NCI-H774 (cell line): ENCODE measurements around the gene TCEAL8.
A peak's percentile ranks its signal among the peaks of the same experiment; 100 is the strongest.
"Not testable (repeated sequence)": the region's sequence is repeated elsewhere in the genome, so short reads cannot be mapped to it uniquely, and the experiment has no call there.

ENCODE experiments used
- DNase-seq: peaks from one replicate; lab custom pipeline; 2025; lab: John Stamatoyannopoulos, UW

Gene TCEAL8

GRCh38 chrX:103254921-103255493, at the start of gene TCEAL8:
TSS of gene TCEAL8 (minus strand) at chrX:103255155. CDS start at chrX:103253979, 1,176 bp downstream.
- DNase-seq: peak; percentile 51

DNA sequence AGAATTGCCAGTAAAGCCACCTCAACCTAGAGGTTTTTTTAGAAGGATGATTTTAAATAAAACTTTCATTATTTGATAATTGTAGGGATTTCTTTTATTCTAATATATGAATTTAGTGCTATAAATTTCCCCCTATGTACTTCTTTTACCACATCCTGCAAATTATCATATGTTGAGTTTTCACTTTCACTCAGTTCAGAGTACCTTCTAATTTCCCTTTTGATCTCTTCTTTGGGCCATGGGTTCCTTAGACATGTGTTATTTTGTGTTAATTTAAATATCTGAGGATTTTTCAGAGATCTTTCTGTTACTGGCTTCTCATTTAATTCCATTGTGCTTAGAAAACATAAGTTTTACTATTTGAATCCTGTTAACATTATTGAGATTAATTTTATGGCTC, 49.8 kb upstream of the TCEAL8 start:
- no peak for DNase-seq

DNA sequence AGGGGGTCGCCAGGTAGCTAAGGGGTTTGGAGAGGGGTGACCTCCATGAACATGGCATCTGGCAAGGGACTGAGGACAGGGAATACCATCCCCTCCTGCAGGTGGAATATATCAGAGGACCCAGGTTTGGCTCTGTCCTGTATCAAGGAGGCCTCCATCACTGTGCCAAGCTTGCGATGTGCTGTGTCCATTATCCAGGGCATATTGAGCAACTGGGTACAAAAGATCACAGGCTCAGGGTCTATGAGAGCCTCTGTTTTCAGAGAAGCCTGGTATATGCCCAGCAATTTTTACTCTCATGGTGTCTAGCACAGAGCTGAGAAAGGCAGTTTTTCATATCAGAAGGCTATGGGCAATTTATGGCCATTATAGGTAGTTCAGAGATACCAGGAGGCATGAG, 38.2 kb upstream of the TCEAL8 start:
- DNase-seq: no peak

DNA sequence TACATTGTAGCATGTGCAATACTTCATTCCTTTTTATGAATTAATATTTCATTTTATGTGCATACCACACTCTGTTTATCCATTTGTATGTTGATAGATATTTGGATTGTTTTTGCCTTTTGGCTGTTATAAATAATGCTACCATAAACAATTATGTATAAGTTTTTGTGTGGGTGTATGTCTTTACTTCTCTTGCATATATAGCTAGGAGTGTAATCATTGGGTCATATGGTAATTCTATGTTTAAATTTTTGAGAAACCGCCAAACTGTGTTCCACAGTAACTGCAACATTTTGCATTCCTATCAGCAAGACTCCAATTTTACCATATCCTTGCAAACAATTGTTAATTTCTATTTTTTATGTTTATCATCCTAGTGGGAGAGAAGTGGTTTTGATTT, 24.7 kb upstream of the TCEAL8 start:
- DNase-seq: no peak

DNA sequence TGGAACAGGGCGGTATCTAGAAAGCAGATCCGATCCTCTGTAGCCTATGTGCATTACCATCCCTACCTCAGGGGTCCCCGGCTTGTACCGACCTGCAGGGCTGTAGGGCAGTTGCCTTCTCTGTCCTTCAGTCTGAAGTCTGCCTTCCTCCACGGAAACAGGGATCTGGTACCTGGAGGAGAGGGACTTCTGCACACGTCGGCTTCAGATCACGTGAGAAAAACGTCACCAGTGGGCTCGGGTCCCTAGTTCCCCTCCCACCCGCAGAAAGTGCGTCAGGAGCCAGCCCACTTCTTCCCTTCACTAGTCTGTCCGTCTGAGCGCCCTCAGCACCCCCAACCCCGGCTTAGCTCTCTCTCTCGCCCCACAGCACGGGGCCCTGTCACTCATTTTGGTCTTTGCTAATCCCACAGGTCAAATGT, 21.6 kb upstream of the TCEAL8 start, which contains the start of gene TCEAL5:
Gene TCEAL5 (minus strand): TSS at position 170 of the 422 bp plus-strand sequence. CDS start 2,187 bp downstream, outside the sequence.
- no peak for DNase-seq

GRCh38 chrX:103275947-103276567, 21.1 kb upstream of the TCEAL8 start:
- no peak for DNase-seq

GRCh38 chrX:103274284-103274683, 19.3 kb upstream of the TCEAL8 start:
- DNase-seq: no peak

DNA sequence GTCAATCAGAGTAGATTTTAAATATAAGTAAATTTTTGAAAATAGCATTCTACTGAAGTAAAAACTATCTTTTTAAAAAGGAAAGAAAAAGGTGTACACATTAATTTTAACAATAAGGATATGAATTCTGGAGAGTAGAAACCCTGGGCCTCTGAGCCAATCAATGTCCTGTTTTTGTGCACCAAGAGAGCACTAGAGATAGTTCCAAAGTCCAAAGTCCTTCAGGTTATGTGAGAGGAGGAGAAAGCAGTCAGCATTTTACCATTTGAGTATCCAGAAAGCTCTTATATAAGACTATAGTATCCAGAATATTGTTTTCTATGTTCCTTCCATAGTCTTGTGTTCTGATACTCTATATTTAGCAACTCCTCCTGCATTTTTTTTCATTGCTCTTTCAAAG, 3.3 kb upstream of the TCEAL8 start:
- no peak for DNase-seq

- no peak for DNase-seq
Measured at GRCh38 chrX:103256651-103257050, 1.7 kb upstream of the TCEAL8 start.

GRCh38 chrX:103254171-103254824, 657 bp downstream of the TCEAL8 start:
- DNase-seq: peak; percentile 41

DNA sequence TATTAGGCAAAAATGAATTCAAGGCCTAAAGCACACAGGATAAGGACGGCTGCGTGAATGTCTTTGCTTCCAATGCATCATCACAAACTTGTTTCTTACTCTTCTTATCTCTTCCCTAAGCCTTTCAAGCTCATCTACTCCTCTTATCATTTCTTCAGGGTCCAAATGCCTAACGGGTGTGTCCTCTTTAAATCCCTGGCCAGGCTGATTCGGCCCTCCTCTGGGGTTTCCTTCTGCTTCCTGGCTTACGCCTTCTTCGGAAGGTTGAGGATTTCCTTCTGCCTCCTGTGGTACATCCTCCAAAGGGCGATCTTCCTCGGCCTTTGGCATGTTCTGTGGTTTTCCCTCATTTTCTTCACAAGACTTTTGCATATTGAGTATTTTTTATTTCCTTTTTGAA, 1.3 kb downstream of the TCEAL8 start:
- no peak for DNase-seq

GRCh38 chrX:103250977-103251376, 4.0 kb downstream of the TCEAL8 start:
- DNase-seq: no peak

- DNase-seq: no peak
Measured at GRCh38 chrX:103249805-103250204, 5.2 kb downstream of the TCEAL8 start.

- DNase-seq: no peak
Measured at GRCh38 chrX:103248553-103248952, 6.4 kb downstream of the TCEAL8 start.

- no peak for DNase-seq
Measured at GRCh38 chrX:103240155-103240554, 14.8 kb downstream of the TCEAL8 start.

DNA sequence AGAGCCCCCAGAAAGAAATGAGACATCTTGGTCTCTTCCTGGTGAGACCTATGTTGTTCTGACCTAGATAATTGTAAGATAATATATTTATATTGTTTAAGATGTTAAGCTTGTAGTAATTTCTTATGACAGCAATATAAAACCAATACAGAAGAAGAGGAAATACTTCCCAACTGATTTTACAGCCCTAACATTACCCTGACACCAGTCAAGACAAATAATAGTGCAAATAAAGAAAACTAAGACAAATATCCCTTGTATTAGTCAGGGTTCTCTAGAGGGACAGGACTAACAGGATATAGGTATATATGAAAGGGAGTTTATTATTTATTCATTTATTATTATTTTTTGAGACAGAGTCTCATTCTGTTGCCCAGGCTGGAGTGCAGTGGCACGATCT, 18.7 kb downstream of the TCEAL8 start:
- DNase-seq: no peak

DNA sequence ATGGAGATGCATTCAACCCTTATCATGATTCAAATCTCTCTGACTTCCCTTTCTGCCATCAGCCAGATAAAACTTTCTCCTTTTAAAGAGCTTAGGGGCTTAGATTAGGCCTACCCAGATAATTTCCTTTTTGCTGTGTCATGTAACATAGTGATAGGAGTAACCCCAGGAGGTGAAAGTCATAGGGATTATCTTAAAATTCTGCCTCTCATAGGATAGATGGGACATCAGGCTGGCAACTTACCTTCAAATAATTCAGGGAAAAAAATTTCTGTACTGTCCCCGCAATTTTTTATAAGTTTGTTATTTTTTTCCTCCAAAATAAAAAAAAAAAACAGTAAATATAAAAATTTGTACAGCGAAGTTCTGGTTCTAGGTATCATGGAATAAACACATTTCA, 19.3 kb downstream of the TCEAL8 start:
- DNase-seq: not testable (repeated sequence)

- no peak for DNase-seq
Measured at GRCh38 chrX:103234869-103235268, 20.1 kb downstream of the TCEAL8 start.

DNA sequence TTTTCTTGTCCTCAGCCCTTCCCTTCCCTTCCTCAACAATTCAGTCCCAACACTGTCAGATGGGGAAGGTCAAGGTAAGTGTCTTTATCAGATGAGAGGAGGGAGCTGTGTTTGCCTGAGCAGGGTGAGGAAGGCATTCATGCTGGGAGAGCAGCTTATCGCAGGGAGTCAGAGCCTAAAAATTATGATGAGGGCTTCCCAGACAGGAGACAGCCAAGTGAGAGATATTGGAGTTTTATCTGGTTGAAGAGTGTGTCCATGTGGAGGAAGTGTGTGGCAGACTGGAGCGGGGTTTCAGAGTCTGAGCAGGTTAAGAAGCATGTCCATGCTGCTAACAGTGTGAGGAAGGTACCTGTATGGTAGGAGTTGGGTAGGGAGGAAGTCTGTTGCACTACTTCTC, 21.7 kb downstream of the TCEAL8 start:
- no peak for DNase-seq

GRCh38 chrX:103225918-103226317, 29.0 kb downstream of the TCEAL8 start:
- DNase-seq: not testable (repeated sequence)

DNA sequence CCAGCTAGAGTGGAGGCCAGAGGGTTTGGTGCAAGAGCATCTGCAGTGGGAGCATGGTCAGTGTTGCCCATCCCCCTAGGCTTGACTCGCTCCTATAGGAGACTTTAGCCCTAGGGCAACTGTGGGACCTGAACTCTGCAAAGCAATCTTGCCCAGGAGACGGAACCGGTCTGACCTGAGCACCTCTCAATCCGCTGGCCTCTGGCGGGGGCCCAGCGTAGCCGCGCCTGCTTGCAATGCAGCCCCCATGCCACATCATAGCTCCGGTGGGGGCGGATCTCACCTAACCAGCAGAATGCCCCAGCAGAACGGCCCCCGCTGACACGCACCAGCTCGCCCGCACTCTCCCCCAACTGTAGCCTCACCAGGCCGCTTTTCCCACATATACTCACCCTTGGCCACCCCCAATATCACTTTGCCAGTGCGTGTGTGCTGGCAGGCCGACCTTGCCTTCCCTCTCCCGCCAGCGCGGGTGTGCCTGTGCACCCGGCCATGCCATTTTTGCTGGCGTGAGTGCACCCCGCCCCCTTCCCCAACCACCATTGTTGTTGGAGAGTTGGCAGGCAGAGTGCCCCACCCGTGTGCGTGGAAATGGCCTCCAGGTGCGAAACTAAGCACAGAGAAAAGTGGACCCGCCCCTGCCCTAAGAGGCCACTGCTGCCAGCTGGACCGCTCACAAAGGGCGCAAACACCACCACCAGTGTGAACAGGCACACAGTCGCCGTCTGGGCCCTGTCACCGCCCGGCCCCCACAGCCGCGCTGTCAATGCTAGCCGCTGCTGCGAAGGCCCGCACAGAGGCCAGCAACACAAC, 34.2 kb downstream of the TCEAL8 start:
- DNase-seq: no peak

DNA sequence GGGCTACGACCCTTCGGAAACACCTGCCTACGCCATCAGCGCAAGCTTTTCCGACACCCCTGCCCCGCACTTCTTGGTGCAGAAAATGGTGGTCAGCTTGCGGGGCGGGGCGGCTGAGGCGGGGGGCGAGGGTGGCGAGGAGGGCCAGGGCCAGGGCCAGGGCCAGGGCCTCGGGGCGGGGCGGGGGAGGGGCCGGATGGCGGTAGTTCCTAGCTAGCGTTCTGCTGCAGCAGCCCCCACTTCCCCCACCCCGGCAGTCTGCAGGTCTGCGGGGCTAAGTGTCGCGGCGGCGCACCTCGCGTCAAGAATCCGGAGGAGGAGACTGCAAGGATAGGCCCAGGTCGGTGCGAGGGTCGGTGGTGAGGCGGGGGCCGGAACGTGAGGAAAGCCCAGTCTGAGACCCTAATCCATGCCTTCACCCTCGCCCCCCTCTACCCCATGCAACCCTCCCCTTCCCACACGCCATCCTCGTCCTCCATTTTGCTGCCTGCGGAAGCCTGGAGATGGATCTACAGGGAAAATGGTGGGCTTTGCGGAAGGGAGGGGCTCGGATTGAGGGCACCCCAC, 39.4 kb downstream of the TCEAL8 start:
- no peak for DNase-seq
